OCI-LY7 (cell line): ENCODE results near the gene ZBTB26. TPM values are rescaled to one million over a fixed set of nuclear protein-coding genes. Genes with fewer than 3 reads are reported as not detected.
A peak's percentile ranks its signal among the peaks of the same experiment; 100 is the strongest.

ENCODE experiments used
- BruUV-seq: library from RNA; stranded (reverse); fragments of 400-500 nt; replicated peaks from 2 replicates; lab custom pipeline; 2021; lab: Mats Ljungman, UMichigan
- CTCF ChIA-PET: fragments of 300-600 bp; sonication (Branson Sonifier 250); formaldehyde crosslinking; loops from one replicate; lab custom pipeline; 2022; ENCODE audit warnings: antibody characterized with exemption; ENCODE audit not compliant: unreplicated experiment; lab: Charles Lee
- POLR2A ChIA-PET: fragments of 300-600 bp; sonication (Branson Sonifier 250); formaldehyde crosslinking; loops from one replicate; lab custom pipeline; 2022; ENCODE audit warnings: antibody characterized with exemption; lab: Charles Lee
- DNase-seq: peaks from one replicate; pipeline ENCODE4 v3.0.0-alpha.2; 2015; ENCODE audit warnings: low spot score
- H2AFZ ChIP-seq: fragments of 200-600 bp; sonication (generic), shearing (Covaris generic); 2 replicates; pipeline ENCODE4 v1.6.1; 2014; ENCODE audit warnings: mild to moderate bottlenecking, antibody characterized with exemption, low read length, moderate library complexity
- H3K27ac ChIP-seq: fragments of 200-600 bp; sonication (generic); 2 replicates; pipeline ENCODE4 v1.5.1; 2014; ENCODE audit warnings: mixed run types, low read depth, mild to moderate bottlenecking, moderate library complexity, low read length, inconsistent platforms; ENCODE audit not compliant: poor library complexity, severe bottlenecking
- H3K36me3 ChIP-seq: fragments of 200-600 bp; sonication (generic); 2 replicates; pipeline ENCODE4 v1.6.1; 2014; ENCODE audit warnings: mild to moderate bottlenecking, antibody characterized with exemption, low read length, moderate library complexity, mixed read lengths; ENCODE audit not compliant: insufficient read depth
- H3K4me1 ChIP-seq: fragments of 200-600 bp; sonication (generic); 2 replicates; pipeline ENCODE4 v1.5.1; 2014; ENCODE audit warnings: mild to moderate bottlenecking, low read length; ENCODE audit not compliant: insufficient read depth, poor library complexity, severe bottlenecking
- H3K4me2 ChIP-seq: fragments of 200-600 bp; sonication (generic); 2 replicates; pipeline ENCODE4 v1.6.1; 2014; ENCODE audit warnings: mild to moderate bottlenecking, low read length
- H3K4me3 ChIP-seq: fragments of 200-600 bp; sonication (generic); 2 replicates; pipeline ENCODE4 v1.5.1; 2014; ENCODE audit warnings: mild to moderate bottlenecking, low read depth, low read length; ENCODE audit not compliant: poor library complexity, severe bottlenecking
- H3K79me2 ChIP-seq: fragments of 200-600 bp; sonication (generic); 2 replicates; pipeline ENCODE4 v1.6.1; 2016; ENCODE audit warnings: low read depth, mild to moderate bottlenecking, low read length, moderate library complexity, mixed read lengths; ENCODE audit not compliant: insufficient read depth
- H3K9me2 ChIP-seq: fragments of 200-600 bp; sonication (generic); 2 replicates; pipeline ENCODE4 v1.6.1; 2016; ENCODE audit warnings: mild to moderate bottlenecking, low read length, mixed read lengths; ENCODE audit not compliant: insufficient read depth
- H3K9me3 ChIP-seq: fragments of 200-600 bp; sonication (generic); 2 replicates; pipeline ENCODE4 v1.6.1; 2014; ENCODE audit warnings: mild to moderate bottlenecking, mixed run types, low read length, mixed read lengths
- H4K20me1 ChIP-seq: fragments of 200-600 bp; sonication (generic); 2 replicates; pipeline ENCODE4 v1.6.1; 2014; ENCODE audit warnings: mild to moderate bottlenecking, antibody characterized with exemption, low read length, moderate library complexity, mixed read lengths; ENCODE audit not compliant: insufficient read depth
- CTCF ChIP-seq: fragments of 200-600 bp; sonication (generic); conservative IDR thresholded peaks from 2 replicates; pipeline ENCODE4 v1.5.1; 2014; ENCODE audit warnings: mild to moderate bottlenecking, antibody characterized with exemption, low read length, moderate library complexity, mixed read lengths
- EZH2phosphoT487 ChIP-seq: fragments of 200-600 bp; sonication (generic); IDR thresholded peaks from 2 replicates; pipeline ENCODE4 v1.6.1; 2018; ENCODE audit warnings: low read depth, borderline replicate concordance, mild to moderate bottlenecking, mixed run types, antibody characterized with exemption, low read length, moderate library complexity, mixed read lengths
- intact Hi-C: fragments of 100-400 bp; cut with micrococcal nuclease; formaldehyde crosslinking; loops from one replicate; pipeline ENCODE4 v1.10.0; 2022; ENCODE audit not compliant: unreplicated experiment
- total RNA-seq, 2 experiments: library from RNA; depleted of rRNA in 1 of 2; stranded (reverse); fragments of >200 nt in 1 of 2; shearing (Covaris generic) in 1 of 2; gene quantifications; 2 replicates each; pipeline ENCODE4 v1.2.3, GENCODE V29; 2014 to 2022

Gene ZBTB26
- total RNA-seq, 2 experiments from 2014 or later: 10.8 to 14.2 TPM

GRCh38 chr9:122900791-122901190, 30.5 kb downstream of the ZBTB26 start:
- POLR2A ChIA-PET: interaction anchor here (0.6 to 4.1 kb wide), 7 partner anchors 9 to 366 kb away, joined by 3 to 29 read pairs (median 3); partner anchors contain the start of gene ZBTB6
- CTCF ChIA-PET: no interaction called here
- DNase-seq: peak; percentile 34
- peak overlapping the region; percentile 92 for H3K4me2 ChIP-seq
- no peaks in the 10 kb centered on the region for H3K9me2 ChIP-seq
- H3K4me1 ChIP-seq: peaks cover 65% of the 10 kb centered on the region
- H3K36me3 ChIP-seq: peaks cover 29% of the 10 kb centered on the region
- intact Hi-C loops: loop anchor here (5.0 to 10.0 kb wide), 2 partner anchors 277 to 444 kb away; no protein-coding TSS in a partner anchor
- H3K79me2 ChIP-seq: peaks cover 90% of the 10 kb centered on the region
- H3K27ac ChIP-seq: peak overlapping the region; percentile 62
- H4K20me1 ChIP-seq: peaks cover 16% of the 10 kb centered on the region; the same call in 1 of the 2 replicates
- no peak for TF ChIP-seq CTCF
- TF ChIP-seq EZH2phosphoT487: no peak
- BruUV-seq: TSS peak; percentile 3
- H2AFZ ChIP-seq: no peak overlapping the region
- H3K4me3 ChIP-seq: peak overlapping the region; percentile 67
- no peaks in the 10 kb centered on the region for H3K9me3 ChIP-seq

GRCh38 chr9:122897969-122898368, 33.3 kb downstream of the ZBTB26 start:
- BruUV-seq: no TSS peak
- no peak overlapping the region for H3K4me3 ChIP-seq
- peaks cover 60% of the 10 kb centered on the region for H3K4me1 ChIP-seq
- H3K79me2 ChIP-seq: peaks cover 83% of the 10 kb centered on the region
- H3K27ac ChIP-seq: peak overlapping the region; percentile 49
- TF ChIP-seq EZH2phosphoT487: no peak
- TF ChIP-seq CTCF: no peak
- H3K9me3 ChIP-seq: no peaks in the 10 kb centered on the region
- H4K20me1 ChIP-seq: peaks cover 6% of the 10 kb centered on the region; the same call in 1 of the 2 replicates
- DNase-seq: peak; percentile 11
- H3K36me3 ChIP-seq: peaks cover 57% of the 10 kb centered on the region
- no peaks in the 10 kb centered on the region for H3K9me2 ChIP-seq
- intact Hi-C loops: no loop called here
- no peak overlapping the region for H2AFZ ChIP-seq
- POLR2A ChIA-PET: interaction anchor here (0.7 to 2.3 kb wide), 4 partner anchors 15 to 440 kb away, joined by 3 to 8 read pairs (median 4); partner anchors contain the start of genes RABGAP1 and ZBTB6
- CTCF ChIA-PET: no interaction called here
- H3K4me2 ChIP-seq: peak overlapping the region; percentile 25

- Histone ChIP-seq H3K9me2 (no peaks in the 10 kb centered on the region), H2AFZ (no peak overlapping the region), H3K36me3 (peaks cover 93% of the 10 kb centered on the region), H4K20me1 (no peaks in the 10 kb centered on the region), H3K4me3 (no peak overlapping the region), H3K9me3 (no peaks in the 10 kb centered on the region), H3K79me2 (no peaks in the 10 kb centered on the region; the same call in 1 of the 2 replicates), H3K27ac (no peak overlapping the region), H3K4me1 (no peaks in the 10 kb centered on the region), H3K4me2 (no peak overlapping the region)
- TSS peak; percentile 36 for BruUV-seq
- no peak for DNase-seq
- intact Hi-C loops: no loop called here
- TF ChIP-seq CTCF: no peak
- TF ChIP-seq EZH2phosphoT487: no peak
- ChIA-PET CTCF (no interaction called here), POLR2A (no interaction called here)
Observed at GRCh38 chr9:122888480-122888879, 42.8 kb downstream of the ZBTB26 start.
